Prostate gland (tissue), 2 donors: ENCODE measurements around the gene ZNF366.

Experiments used
- CTCF ChIP-seq, 4 experiments: fragments of 200-600 bp in 2 of 4; fragments of 450-650 bp in 2 of 4; sonication (generic) in 2 of 4; IDR thresholded peaks; 1 replicate in 3 of 4; 2 replicates in 1 of 4; pipeline ENCODE4 v1.5.1; 2016 to 2019; ENCODE audit warnings: antibody characterized with exemption in 4 of 4, mild to moderate bottlenecking in 2 of 4, moderate library complexity in 2 of 4
- POLR2A ChIP-seq: fragments of 450-650 bp; IDR thresholded peaks from one replicate; pipeline ENCODE4 v1.6.1; 2016; ENCODE audit warnings: antibody characterized with exemption, mild to moderate bottlenecking
- POLR2AphosphoS5 ChIP-seq: sonication (generic); formaldehyde crosslinking; IDR thresholded peaks from one replicate; pipeline ENCODE4 v1.6.1; 2017; ENCODE audit warnings: antibody characterized with exemption

DNA sequence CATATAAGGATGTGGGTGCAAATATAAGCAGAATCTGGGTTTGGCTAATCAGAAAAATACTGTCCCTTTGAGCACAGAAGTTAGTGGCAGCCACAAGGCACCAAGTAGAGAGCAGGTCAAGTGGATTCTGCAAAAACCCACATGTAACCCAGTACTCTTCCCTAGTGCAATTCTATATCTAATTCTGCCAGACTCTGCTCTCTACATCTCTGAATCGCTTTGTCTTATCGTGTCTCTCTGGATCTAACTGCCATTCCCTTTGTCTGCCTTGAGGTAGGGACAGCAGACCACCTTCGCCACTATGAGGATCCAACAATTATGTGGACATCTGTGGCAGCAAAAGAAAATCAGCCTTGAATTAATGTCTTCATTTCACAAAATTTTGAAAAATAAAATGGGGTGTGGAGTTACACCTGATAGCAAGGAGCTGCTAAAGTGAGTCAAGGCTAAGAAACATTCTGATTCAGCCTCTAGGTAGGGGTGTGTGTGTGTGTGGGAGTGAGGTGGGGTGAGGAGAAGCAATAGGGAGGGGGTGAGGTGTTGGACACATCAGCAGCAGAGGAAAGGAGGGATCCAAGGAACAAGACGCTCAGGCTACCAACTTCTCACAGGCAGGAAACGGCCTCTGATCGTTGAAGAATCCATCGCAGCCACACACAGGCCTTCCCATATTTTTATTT is 33.7 kb upstream of the ZNF366 start:
- TF ChIP-seq CTCF (IDR thresholded peaks at IDR 0.05) (no peak), POLR2A (no peak), POLR2AphosphoS5 (no peak)
